ENCODE results near the gene IL16. TPM values are rescaled to one million over a fixed set of nuclear protein-coding genes. Genes with fewer than 3 reads are reported as not detected.

Gene IL16
- polyA plus RNA-seq, 1 experiment: 0.01 TPM

- POLR2A ChIA-PET: interaction anchor here (1.2 kb wide), 1 partner anchor 10 kb away, joined by 4 read pairs; the partner anchor contains the start of gene STARD5
Observed at GRCh38 chr15:81313686-81314085, 117.0 kb downstream of the IL16 start.

GRCh38 chr15:81314378-81314777 lies 117.7 kb downstream of the IL16 start:
- POLR2A ChIA-PET: no interaction called here
- H3K27me3 ChIP-seq (ENCODE audit: control insufficient read depth, insufficient read depth, low read length): no peaks in the 10 kb centered on the region
- TF ChIP-seq, protein P1, sequence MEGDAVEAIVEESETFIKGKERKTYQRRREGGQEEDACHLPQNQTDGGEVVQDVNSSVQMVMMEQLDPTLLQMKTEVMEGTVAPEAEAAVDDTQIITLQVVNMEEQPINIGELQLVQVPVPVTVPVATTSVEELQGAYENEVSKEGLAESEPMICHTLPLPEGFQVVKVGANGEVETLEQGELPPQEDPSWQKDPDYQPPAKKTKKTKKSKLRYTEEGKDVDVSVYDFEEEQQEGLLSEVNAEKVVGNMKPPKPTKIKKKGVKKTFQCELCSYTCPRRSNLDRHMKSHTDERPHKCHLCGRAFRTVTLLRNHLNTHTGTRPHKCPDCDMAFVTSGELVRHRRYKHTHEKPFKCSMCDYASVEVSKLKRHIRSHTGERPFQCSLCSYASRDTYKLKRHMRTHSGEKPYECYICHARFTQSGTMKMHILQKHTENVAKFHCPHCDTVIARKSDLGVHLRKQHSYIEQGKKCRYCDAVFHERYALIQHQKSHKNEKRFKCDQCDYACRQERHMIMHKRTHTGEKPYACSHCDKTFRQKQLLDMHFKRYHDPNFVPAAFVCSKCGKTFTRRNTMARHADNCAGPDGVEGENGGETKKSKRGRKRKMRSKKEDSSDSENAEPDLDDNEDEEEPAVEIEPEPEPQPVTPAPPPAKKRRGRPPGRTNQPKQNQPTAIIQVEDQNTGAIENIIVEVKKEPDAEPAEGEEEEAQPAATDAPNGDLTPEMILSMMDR (IDR thresholded peaks at IDR 0.05; ENCODE audit: insufficient read depth, low read depth, low read length): no peak

More at GRCh38 chr15:81313686-81314085, 117.0 kb downstream of the IL16 start:
- no peak overlapping the region for H3K4me3 ChIP-seq (ENCODE audit: low read depth, low read length)
- CTCF ChIA-PET: interaction anchor here (1.2 kb wide), 2 partner anchors 14 to 38 kb away, joined by 4 read pairs; no protein-coding TSS in a partner anchor
- TF ChIP-seq, protein P1 (IDR thresholded peaks at IDR 0.05; ENCODE audit: insufficient read depth, low read depth, low read length): no peak
- no peak for DNase-seq (ENCODE audit: low read depth)
- H3K36me3 ChIP-seq (ENCODE audit: control insufficient read depth, insufficient read depth, low read length): peaks cover 3% of the 10 kb centered on the region; the same call in 1 of the 2 replicates
- H3K27me3 ChIP-seq (ENCODE audit: control insufficient read depth, insufficient read depth, low read length): no peaks in the 10 kb centered on the region

DNA sequence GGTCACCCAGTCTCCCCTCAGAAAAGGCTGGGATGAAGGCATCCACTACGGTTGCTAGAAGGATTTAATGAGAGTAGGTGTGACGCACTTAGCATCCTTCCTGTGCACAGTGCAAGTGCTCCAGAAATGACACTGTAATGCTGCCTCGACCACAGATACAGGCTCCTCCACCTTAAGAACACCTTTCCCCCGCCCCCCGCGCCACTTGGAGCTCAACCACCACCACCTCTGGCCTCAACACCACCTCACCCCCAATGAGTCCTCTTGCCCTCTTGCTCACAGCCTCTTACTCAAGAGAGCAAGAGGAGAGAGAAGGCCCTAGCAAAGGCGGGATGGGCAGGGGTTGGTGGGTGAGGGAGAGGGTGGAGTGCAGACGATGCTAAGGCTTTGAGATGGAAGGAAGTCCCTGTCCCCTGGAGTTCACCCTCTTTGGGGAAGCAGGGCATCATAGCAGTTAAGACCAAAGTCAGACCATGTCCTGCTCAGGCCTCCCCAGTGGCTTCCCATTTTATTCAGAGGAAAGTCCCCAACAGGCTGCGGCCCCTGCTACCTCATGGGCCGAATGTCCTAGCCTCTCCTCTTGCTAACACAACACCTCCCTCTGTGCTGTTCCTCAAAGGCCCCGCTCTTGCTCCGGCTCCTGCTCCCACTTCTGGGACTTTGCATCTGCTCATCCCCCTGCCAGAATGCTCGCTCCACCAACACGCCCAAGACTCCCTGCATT lies 118.9 kb downstream of the IL16 start:
- POLR2A ChIA-PET: no interaction called here
- CTCF ChIA-PET: no interaction called here

More at GRCh38 chr15:81314378-81314777, 117.7 kb downstream of the IL16 start:
- peaks cover 3% of the 10 kb centered on the region for H3K36me3 ChIP-seq (ENCODE audit: control insufficient read depth, insufficient read depth, low read length)
- no peak for DNase-seq (ENCODE audit: low read depth)
- CTCF ChIA-PET: interaction anchor here (1.2 kb wide), 2 partner anchors 14 to 39 kb away, joined by 4 read pairs; no protein-coding TSS in a partner anchor
- H3K4me3 ChIP-seq (ENCODE audit: low read depth, low read length): no peak overlapping the region

GRCh38 chr15:81316267-81316666 lies 119.6 kb downstream of the IL16 start:
- Histone ChIP-seq H3K36me3 (ENCODE audit: control insufficient read depth, insufficient read depth, low read length) (peaks cover 5% of the 10 kb centered on the region), H3K4me3 (ENCODE audit: low read depth, low read length) (no peak overlapping the region), H3K27me3 (ENCODE audit: control insufficient read depth, insufficient read depth, low read length) (no peaks in the 10 kb centered on the region)
- ChIA-PET POLR2A (no interaction called here), CTCF (interaction anchor here (0.7 kb wide), 1 partner anchor 42 kb away, joined by 3 read pairs; no protein-coding TSS in a partner anchor)
- DNase-seq (ENCODE audit: low read depth): no peak
- TF ChIP-seq, protein P1 (IDR thresholded peaks at IDR 0.05; ENCODE audit: insufficient read depth, low read depth, low read length): no peak

More for the DNA sequence above, 118.9 kb downstream of the IL16 start:
- Histone ChIP-seq H3K27me3 (ENCODE audit: control insufficient read depth, insufficient read depth, low read length) (no peaks in the 10 kb centered on the region), H3K36me3 (ENCODE audit: control insufficient read depth, insufficient read depth, low read length) (peaks cover 5% of the 10 kb centered on the region), H3K4me3 (ENCODE audit: low read depth, low read length) (no peak overlapping the region)
- TF ChIP-seq, protein P1 (IDR thresholded peaks at IDR 0.05; ENCODE audit: insufficient read depth, low read depth, low read length): no peak
- DNase-seq (ENCODE audit: low read depth): no peak

- ChIA-PET CTCF (no interaction called here), POLR2A (no interaction called here)
- no peak for DNase-seq (ENCODE audit: low read depth)
- Histone ChIP-seq H3K36me3 (ENCODE audit: control insufficient read depth, insufficient read depth, low read length) (peaks cover 7% of the 10 kb centered on the region), H3K4me3 (ENCODE audit: low read depth, low read length) (no peak overlapping the region), H3K27me3 (ENCODE audit: control insufficient read depth, insufficient read depth, low read length) (no peaks in the 10 kb centered on the region)
- TF ChIP-seq, protein P1 (IDR thresholded peaks at IDR 0.05; ENCODE audit: insufficient read depth, low read depth, low read length): no peak
Observed at GRCh38 chr15:81317642-81318017, 121.0 kb downstream of the IL16 start.
